ENCODE measurements around the gene IFNA21. TPM values are rescaled to one million over a fixed set of nuclear protein-coding genes. Genes with fewer than 3 reads are reported as not detected.

The IFNA21 gene
- total and polyA plus RNA-seq, 12 donors, result not detected

GRCh38 chr9:21174671-21175070 lies 8.2 kb upstream of the IFNA21 start:
- WGBS, 4 donors, result 84 to 88% (median 85%) methylated on average over 2 of the region's 2 CpGs
- TF ChIP-seq POLR2A (IDR thresholded peaks at IDR 0.05) (no peak), CTCF (IDR thresholded peaks at IDR 0.05) (no peak)
- no peak overlapping the region for H3K4me3 ChIP-seq
- H3K27ac ChIP-seq, result no peak overlapping the region
- no peaks in the 10 kb centered on the region for H3K4me1 ChIP-seq (replicated peaks in 1 of 2)
- H3K9me3 ChIP-seq (replicated peaks in 1 of 3), result no peaks in the 10 kb centered on the region
- H3K27me3 ChIP-seq, result no peaks in the 10 kb centered on the region
- intact Hi-C loops (cut with DNase I), result no loop called here
- H3K36me3 ChIP-seq (replicated peaks in 1 of 2), result no peaks in the 10 kb centered on the region
- DNase-seq, result no peak

- Histone ChIP-seq H3K27me3 (no peaks in the 10 kb centered on the region), H3K9me3 (replicated peaks in 1 of 3) (no peaks in the 10 kb centered on the region), H3K36me3 (replicated peaks in 1 of 2) (no peaks in the 10 kb centered on the region), H3K4me1 (replicated peaks in 1 of 2) (no peaks in the 10 kb centered on the region), H3K27ac (no peak overlapping the region), H3K4me3 (no peak overlapping the region)
- TF ChIP-seq POLR2A (IDR thresholded peaks at IDR 0.05) (no peak), CTCF (IDR thresholded peaks at IDR 0.05) (no peak)
- intact Hi-C loops (cut with DNase I), result no loop called here
- 81 to 96% (median 84%) methylated on average over 3 of the region's 3 CpGs for WGBS, 4 donors
- no peak for DNase-seq
Measured at GRCh38 chr9:21172156-21172555, 5.7 kb upstream of the IFNA21 start.

GRCh38 chr9:21171351-21171750 lies 4.9 kb upstream of the IFNA21 start:
- Histone ChIP-seq H3K27ac (no peak overlapping the region), H3K4me1 (replicated peaks in 1 of 2) (no peaks in the 10 kb centered on the region), H3K4me3 (no peak overlapping the region), H3K27me3 (no peaks in the 10 kb centered on the region), H3K9me3 (replicated peaks in 1 of 3) (no peaks in the 10 kb centered on the region), H3K36me3 (replicated peaks in 1 of 2) (no peaks in the 10 kb centered on the region)
- TF ChIP-seq CTCF (IDR thresholded peaks at IDR 0.05) (no peak), POLR2A (IDR thresholded peaks at IDR 0.05) (no peak)
- DNase-seq, result no peak
- 65 to 90% (median 71%) methylated on average over 1 of the region's 1 CpG for WGBS, 4 donors
- intact Hi-C loops (cut with DNase I), result no loop called here

GRCh38 chr9:21165516-21165915 lies 944 bp downstream of the IFNA21 start:
- WGBS, 4 donors, result 81 to 97% (median 86%) methylated on average over 1 of the region's 1 CpG
- DNase-seq, result no peak
- Histone ChIP-seq H3K9me3 (replicated peaks in 1 of 3) (no peaks in the 10 kb centered on the region), H3K4me3 (no peak overlapping the region), H3K36me3 (replicated peaks in 1 of 2) (no peaks in the 10 kb centered on the region), H3K4me1 (replicated peaks in 1 of 2) (no peaks in the 10 kb centered on the region), H3K27ac (no peak overlapping the region), H3K27me3 (no peaks in the 10 kb centered on the region)
- TF ChIP-seq CTCF (IDR thresholded peaks at IDR 0.05) (no peak), POLR2A (IDR thresholded peaks at IDR 0.05) (no peak)
- intact Hi-C loops (cut with DNase I), result no loop called here

Measured in adrenal gland (tissue), 12 donors.